CD4-positive, alpha-beta T cell treated with Interleukin-6 for 4 hours (primary cell): ENCODE data around the gene NRM.

Experiments
- DNase-seq: peaks from one replicate; pipeline ENCODE4 v3.0.0-alpha.2; 2020; ENCODE audit warnings: mixed read lengths

The NRM gene

DNA sequence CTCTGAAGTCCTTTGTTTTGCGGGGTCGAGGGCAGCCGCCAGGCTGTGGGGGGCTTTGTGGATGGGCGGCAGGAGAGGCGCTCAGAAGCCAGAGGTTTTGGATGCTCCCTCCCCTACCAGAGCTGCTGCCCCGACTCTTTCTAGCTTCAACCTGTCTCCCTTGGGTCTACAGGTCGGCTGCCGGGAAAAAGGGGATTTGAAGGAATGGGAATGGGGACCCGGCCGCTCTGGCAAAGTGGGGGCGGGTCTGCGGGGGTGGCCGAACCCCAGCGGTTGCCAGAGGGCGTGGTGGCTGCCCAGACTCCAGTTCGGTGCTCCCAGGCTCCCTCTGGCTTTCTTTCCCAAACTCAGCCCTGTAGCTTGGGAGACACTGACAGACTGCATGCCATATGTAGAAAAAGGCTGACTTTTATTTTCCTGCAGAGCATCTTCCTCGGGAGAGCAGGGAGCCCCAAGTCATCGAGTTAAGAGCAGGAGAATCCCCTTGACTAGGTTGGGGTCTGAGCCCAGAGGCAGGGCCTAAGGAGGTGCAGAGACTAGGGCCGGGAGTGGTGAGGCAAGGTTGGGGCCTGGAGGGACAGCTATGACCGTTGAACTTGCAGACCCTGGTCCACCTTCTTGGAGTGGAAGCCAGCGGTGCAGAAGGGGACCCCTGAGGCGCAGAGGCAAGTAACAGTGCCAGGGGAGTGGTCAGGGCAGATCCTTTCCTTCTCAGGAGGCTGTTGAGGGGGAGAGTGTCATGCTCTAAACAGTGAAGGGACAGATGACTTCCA, 2.9 kb downstream of the NRM start:
- no peak for DNase-seq

DNA sequence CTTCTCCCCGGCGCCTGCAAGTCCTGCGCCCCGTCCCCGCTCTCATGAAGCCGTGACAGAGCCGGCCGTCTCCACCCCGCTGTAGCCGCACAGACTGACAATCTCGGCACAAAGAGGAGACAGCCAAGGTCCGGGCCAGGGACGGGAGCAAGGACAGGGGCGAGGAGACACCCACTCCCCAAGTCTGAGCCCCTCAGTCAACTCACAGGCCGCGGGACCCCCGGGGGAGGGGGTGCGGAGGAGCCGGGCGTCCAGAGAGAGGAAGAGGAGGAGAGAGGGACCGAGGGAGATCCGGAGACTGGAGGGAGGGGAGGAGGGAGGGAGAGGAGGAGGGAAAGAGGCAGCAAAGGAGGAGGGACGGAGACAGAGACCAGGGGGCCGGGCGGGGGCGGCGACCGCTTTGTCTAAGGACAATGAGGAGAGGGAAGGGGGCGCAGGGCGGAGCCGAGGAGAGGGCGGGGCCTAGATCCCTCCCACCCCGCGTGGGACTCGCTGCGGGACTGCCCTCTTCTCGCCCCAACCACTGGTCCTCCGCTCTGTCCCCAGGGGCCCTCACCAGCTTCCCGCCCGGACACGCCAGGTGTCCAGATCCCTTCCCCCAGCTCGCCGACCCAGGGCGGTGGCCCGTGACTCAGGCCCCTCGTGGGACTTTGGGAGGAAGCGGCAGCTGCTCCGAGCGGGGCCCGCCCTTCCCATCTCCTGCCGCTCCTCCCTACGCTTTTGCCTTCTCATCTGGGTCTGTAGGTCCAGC, 3.7 kb downstream of the NRM start:
- DNase-seq = peak; percentile 84

DNA sequence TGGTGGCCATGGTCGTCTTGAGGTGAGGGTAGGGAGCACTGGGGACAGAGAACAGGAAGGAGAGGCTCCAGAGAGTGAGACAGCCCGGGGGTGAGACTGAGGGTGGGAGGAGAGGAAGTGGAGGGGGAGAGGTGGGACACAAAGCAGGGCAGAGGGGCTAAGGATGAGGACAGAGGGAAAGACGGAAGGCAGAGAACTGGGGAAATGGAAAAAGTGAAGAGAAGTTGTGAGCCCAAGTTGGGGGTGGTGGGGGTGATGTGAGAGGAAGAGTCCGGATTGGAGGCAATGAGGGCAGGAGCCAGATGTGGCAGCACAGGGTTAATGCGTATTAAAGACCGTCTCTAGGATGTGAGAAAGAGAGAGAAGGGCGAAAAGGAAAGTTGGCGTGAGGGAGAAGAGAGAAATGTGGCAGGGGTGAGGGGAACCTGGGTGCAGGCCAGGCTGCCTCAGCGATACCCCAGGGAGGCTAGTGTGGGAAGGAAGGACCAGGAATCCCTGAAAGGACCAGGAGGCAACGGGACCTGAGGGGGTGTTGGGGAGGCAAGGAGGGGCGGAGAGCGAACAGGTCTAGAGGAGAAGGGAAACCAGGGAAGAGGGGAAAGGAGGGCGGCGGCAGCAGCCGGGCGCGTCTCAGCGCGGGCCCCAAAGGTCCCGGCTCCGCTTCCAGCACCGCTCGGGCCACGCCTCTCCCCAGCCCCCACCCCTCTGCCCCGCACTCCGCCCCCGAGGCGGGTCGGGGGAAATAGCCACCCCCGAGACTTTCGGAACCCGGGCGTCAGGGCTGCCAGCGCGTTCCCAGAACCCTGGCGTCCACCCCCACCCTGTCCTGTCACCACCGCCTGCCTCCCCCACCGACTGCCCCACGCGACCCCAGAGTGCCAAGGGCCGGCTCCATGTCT, 4.5 kb downstream of the NRM start, which contains the start of gene PPP1R18:
TSS of gene PPP1R18 (minus strand) at position 637 of the 899 bp plus-strand sequence. CDS start at position 10, 627 bp downstream.
- peak; percentile 87 for DNase-seq

DNA sequence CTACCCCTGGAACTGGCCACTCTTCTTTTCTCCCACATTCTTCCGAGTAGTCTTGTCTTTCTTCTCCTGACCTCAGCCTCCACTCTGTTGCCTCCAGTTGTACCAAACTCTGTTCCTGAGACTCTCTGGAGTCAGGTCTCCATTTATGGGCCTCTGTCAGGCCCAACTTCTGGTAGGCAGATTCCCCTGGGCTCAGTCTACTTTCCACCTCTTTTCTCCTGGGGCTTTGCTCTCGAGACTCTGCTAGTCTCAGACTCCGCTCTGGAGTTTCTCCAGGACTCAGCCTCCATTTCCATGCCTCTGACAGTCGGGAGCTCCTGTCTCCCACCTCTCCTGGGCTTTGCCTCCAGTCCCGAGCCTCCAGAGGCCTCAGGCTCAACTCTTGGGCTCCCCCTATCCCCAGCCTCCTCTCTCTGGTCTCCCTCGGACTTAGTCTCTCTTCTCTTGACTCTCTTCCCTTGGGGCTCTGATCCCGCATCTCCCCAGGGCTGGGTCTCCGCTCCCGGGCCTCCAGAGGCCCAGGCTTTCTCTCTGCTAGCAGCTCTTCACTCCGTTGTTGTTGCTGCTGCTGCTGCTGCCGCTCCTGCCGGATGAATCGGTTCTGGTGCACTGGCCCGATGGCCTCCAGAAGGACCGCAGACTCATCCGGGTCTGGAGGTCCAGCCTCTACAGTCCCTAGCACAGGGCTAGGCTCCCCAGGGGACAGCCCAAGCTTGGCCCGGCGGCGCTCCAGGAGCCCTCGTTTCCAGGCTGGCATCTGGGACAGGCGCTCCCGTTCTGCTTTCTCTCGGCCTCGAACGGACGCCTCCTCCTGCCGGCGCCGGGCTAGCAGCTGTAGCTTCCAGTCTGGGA, 5.4 kb downstream of the NRM start:
- DNase-seq = peak; percentile 54

DNA sequence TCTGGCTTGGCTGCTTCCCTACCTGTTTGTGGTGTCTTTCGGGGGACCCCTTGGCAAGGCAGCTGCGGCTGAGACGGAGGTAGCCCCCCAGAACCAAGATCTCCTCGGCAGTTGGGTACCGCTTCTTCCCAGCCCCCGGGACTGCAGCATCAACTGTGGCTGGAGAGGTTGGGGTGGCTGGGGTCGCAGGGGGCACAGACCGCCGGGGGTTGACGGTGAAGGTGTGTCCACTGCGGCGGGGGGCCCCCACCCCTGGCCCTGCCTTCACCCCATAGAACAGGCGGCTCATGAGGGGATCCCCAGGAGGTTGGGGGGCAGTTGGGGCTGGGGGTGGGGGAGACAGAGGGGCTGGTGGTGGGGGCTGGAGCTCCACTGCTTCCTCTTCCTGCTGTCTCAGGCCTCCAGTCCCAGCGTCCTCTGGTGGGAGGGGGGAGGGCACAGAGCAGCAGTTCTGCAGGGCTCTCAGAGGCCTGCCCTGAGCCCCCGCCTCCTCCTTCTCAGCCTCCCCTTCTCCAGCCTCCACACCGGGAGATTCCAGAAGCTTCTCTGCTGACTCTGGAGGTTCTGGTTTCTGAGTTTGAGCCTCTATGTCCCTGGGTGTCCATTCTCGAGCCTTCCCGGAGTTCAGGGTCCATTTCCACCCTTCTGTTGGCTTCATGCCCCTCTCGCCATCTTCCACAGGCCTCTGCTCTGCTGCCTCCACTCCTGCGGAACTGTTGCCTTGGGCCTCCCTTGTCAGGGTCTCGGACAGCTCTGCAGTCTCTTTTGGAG, 6.2 kb downstream of the NRM start:
- peak; percentile 77 for DNase-seq

DNA sequence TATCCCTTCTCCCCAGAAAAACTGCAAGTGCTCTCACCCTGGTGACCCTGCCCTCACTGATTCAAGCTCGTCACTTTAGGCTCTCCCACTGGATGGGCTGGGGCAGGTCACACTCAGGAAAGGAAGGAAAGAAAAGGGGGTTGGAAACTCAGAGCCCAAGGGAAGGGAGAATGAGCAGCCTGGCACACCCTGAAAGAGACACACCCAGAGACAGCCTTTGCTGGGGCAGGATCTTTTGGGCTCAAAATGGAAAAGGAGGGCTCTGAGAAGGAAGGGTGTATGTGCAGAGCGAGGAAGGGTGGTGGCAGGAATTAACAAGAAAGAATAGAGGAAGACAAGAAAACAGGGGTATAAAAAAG, 6.8 kb downstream of the NRM start:
- no peak for DNase-seq

DNA sequence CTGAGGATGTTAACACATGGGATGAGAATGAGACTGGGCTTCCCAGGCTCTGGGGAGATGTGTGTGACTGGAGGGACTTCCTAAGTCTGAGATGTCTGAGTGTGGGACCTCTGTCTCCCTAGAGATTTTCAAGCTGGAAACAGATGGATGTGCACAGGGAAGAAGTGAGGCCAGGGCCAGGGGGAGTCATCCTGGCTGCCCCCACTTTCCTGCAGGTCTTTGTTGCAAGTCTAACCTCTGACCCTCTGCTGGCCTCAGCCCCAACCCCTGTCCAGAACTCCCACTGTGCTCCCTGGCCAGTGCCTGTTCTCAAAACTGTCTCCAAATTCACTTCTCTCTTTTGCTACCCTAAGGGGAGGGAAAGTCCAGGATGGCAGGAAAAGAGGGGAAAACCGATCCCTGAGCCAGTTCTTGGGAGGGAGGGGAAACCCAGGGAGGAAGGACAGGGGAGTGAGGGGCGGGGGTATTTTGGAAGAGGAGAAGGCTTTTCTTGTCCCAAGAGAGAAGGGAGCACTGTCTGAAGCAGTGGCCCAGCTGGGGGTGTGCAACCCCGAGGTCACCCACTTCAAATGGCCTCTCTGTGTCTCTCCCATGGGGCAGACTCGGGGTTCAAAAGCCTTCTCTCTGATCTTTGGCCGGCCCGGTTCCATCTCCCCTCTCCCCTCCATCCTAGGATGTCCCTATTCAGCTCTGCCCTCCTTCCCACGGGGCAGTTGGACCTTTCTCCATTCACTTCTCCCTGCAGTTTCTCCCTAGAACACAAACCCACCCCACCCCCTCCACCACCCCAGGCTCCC, 7.4 kb downstream of the NRM start:
- peak; percentile 26 for DNase-seq

DNA sequence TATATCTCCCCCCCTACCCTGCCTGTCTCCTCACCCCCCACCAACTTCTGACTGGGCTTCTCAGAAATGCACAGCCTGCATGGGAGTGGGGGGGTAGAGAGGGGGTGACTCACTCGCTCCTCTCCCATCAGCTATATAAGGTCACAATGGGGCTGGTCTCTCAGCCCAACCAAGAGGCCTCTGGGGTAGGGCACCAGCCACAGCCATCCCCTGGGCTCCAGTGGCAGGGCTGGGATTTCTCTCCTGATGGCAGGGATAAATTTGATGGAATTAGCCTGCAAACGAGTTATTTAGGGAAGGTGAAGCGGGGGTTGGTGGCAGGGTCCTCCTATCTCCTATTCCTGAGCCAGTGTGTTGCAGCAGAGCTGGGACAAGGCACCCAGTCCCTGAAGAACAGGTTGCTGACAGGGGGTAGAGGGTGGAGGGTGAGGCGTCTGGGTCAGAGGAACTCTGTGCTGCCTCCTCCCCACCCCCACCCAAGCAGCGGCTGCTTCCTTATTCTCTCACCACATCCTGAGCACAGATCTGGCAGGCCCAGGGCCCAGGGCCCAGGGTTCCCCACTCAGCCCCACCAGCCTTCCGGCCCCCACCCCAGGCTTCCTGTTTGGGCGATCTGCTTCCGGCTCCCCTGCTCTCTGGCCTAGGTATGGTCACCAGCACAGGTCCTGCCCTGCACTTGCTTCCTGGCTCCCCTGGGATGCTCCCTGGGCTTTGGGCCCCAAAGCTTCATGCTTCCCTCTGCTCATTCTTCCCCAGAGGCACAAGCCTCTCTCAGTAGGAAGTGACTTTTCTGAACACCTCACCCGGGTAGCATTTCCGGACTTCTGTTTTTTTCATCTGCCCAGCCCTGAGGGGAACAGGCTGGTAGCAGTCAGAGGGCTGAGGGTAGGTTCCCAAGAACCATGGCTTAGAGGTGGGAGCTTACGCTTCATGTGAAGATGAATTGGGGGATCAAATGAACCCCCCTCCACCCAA, 8.4 kb downstream of the NRM start:
- peak; percentile 94 for DNase-seq

DNA sequence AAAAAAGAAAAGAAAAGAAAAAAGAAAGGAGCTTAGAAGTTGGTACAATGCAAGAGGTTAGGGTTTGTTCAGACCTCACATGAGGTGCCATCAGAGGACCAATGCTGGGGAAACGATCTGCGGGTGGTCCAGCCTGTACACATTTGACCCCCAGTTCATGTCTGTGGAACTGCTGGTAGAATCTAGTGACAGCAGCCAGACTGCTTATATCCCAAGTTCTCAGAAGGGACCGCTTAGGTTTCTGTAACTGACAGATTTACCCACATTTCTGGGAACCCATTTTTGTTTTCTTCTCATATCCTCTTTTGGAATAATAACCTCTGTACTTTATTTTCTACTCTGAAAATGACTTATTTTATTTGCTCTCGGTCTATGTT, 9.0 kb downstream of the NRM start:
- DNase-seq = peak; percentile 29

DNA sequence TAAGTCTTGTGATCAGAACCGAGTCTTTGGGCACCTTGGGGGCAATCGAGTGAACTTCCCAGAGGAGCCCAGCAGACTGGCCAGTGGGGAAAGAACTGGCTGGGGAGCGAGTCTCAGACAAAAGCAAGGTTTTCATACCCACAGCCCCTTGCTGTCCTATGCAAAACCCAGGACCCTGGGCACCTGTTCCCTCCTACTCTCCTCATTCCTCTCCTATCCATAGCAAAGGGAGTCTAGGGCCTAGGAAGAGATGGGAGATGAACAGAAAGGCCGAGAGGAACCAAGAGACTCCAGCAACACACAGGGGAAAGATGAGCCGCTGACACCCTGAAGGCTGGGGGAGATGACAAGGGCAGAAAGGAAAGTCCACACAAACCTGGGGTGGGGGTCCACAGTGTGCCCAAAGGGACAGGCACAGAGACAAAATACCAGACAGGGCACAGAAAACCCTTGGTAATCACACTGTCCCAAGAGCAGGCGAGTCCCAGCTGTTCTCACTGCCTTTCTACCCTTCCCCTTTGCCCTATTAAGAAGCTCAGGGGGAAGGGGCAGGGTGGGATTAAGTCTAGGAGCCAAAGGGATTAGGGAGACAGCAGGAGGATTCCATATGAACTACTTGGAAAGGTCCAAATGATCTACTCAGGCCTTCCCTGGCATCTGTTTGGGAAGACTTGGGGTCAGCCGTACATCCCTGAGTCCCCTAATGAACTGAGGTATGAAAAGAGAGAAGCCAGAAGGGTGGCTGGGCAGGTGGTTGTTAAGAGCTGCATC, 10.8 kb downstream of the NRM start:
- no peak for DNase-seq

DNA sequence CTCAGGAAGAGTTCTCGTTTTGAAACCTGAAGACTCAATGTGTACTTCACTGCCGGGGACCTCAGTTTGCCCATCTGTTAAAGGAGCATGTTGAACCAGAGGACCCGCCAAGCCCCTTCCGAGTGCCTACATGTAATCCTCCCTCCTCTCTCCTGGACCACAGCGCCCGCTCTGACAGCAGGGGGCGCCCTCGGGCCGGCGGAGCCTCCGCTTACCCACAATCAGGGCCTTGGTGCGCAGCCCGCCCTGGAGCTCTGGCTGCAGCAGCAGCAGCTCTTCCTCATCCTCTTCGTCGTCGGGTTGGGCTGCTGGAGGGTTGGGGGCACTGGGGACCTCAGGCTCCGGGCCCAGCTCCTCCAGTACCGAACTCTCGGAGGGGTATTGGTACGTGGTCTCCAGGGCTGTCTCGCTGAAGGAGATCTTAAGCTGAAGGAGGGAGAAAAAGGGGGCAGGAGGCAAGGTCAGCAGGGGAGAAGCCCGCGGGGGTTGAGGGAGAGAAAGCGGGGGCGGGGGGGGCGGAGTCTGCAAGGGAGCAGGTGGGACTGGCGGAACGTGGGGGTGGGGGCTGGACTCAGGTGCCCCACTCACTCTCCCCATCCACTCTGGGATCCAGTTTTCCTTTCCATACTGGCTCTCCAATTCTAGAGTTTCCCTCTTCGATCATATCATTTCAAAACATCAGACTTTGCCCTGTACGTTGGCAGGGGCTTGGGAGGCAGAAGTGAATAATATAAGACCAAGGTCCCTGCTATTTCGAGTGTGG, 11.6 kb downstream of the NRM start:
- peak; percentile 94 for DNase-seq

DNA sequence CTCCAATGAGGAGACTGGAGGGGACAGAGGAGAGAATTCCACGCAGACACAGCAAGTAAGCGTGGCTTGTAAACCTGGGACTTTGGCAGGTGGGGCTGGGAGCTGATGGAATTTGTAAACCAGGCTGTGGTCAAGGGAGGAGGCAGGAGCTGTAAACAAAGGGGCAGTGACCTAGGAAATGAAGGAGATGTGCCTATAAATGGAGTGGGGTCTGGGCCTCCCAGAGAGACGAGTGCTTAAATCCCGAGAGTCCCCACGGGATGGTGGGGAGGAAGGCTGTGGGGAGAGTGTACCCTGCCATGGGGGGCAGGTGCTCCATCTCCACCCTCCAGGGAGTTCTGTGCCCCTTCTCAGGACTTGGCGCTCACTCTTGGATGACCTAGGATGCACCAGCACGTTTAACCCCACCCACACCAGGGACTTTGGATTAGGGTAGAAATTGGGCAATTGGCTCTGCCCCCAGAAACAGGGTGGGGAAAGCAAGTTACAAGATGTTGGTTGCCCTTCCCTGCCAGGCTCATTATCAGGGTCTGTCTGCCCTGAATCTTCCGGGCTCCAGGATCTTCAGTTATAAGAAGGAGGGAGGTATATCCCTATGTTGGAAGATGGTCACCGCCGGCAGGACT, 14.0 kb downstream of the NRM start:
- no peak for DNase-seq

DNA sequence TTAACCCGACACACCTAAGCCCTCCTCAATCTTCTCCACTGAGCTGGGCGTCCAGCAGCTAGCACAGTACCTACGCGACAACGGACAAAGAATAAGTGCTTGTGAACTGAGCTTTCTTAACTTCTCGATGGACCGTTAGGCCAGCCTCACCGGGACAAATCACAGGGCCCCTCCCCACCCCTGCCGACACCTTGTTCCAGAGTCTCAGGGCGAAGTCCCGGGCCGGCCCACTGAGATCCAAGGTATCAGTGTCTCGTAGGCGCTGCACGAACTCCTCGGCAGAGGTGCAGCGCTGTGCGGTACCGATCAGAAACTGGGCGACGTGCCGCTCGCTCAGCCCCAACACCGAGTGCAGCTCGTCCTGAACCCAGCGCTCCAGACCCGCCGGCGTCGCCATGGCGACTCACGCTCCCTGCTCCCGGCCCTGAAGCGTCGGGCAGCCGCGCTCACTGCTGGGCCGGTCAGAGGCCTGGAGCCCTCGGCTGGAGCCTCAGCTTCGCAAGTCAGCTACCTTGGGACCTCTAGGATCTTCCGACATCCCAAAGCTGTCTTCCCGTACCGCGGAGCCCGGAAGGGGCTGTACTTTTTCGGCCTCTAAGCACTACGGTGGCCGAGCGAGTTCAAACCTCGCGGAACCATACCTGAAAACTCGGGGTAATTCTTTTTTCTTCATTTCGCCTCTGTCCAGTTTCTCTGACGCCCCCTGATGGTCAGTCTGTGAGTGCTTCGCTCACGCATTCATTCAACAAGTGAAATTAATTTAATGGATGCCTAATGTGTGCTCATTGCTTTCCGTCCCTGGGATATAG, 18.1 kb downstream of the NRM start, which contains the start of gene DHX16:
TSS of gene DHX16 (minus strand) at position 562 of the 809 bp plus-strand sequence. CDS start at position 397, 165 bp downstream.
- peak; percentile 93 for DNase-seq

DNA sequence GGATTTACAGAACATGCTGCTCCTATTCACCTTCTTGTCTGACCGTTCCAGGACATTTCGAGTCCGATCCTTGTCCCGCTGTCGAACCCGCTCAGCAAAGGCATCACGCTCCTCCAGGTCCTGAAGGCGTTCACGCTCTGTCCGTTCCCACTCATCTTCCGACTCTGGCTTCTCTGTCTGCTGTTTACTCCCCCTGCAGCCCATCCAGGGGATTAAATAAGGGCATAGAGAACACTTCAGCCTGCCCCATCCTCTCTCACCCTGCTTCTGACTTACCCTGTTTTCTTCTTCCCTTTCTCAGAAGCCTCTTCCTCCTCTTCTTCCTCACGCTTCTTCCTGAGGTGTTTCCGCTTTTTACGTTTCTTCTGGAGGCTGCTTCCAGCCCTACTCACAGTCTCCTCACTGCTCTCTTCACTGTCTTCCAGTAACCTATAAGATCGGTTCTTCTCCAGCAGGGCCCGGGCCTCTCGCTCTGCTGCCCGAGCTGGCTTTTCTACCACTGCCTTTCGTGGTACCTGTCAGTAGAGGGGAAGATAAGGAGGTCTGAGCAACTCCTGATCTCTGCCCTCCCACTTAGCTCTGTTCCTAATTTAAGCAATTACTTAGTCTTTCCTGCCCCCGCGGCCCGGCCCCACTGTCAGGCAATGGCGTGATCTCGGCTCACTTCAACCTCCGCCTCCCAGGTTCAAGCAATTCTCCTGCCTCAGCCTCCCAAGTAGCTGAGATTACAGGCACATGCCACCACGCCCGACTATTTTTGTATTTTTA, 19.8 kb downstream of the NRM start:
- no peak for DNase-seq

DNA sequence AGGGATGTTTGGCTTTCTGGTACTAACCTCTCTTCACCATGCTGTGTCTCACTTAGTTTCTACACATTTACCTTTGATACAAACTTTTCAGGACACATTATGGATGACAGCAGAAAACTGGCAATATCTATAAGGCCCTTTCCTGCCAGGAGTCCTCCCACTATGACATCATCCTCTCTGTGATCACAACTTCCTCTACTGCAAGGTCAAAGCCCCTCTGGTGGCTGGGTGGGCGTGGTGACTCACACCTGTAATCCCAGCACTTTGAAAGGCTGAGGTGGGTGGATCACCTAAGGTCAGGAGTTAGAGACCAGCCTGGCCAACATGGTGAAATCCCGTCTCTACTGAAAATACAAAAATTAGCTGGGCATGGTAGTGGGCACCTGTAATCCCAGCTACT, 24.5 kb downstream of the NRM start:
- peak; percentile 38 for DNase-seq
